ENCODE results near the gene DRAXIN. TPM values are rescaled to one million over a fixed set of nuclear protein-coding genes. Genes with fewer than 3 reads are reported as not detected.

Gene DRAXIN
- total RNA-seq, 1 experiment from 2014 or later = 0.14 TPM

- in situ Hi-C loops (cut with HindIII; ENCODE audit: low sequenced_read_pairs) = no loop called here
- no peak for DNase-seq (ENCODE audit: low spot score)
Measured at GRCh38 chr1:11746795-11747487, 55.4 kb downstream of the DRAXIN start.

GRCh38 chr1:11748294-11749202 lies 57.0 kb downstream of the DRAXIN start:
- no peak for DNase-seq (ENCODE audit: low spot score)
- in situ Hi-C loops (cut with HindIII; ENCODE audit: low sequenced_read_pairs) = no loop called here

- peak; percentile 24 for DNase-seq (ENCODE audit: low spot score)
- in situ Hi-C loops (cut with HindIII; ENCODE audit: low sequenced_read_pairs) = no loop called here
Measured at GRCh38 chr1:11749203-11749689, 57.7 kb downstream of the DRAXIN start.

GRCh38 chr1:11749996-11750395 lies 58.5 kb downstream of the DRAXIN start:
- no peak for DNase-seq (ENCODE audit: low spot score)
- in situ Hi-C loops (cut with HindIII; ENCODE audit: low sequenced_read_pairs) = no loop called here

GRCh38 chr1:11751087-11751486 lies 59.6 kb downstream of the DRAXIN start:
- in situ Hi-C loops (cut with HindIII; ENCODE audit: low sequenced_read_pairs) = no loop called here
- DNase-seq (ENCODE audit: low spot score) = no peak

- no peak for DNase-seq (ENCODE audit: low spot score)
- in situ Hi-C loops (cut with HindIII; ENCODE audit: low sequenced_read_pairs) = no loop called here
Measured at GRCh38 chr1:11752359-11753088, 61.0 kb downstream of the DRAXIN start.

GRCh38 chr1:11753555-11754208 lies 62.2 kb downstream of the DRAXIN start:
- no peak for DNase-seq (ENCODE audit: low spot score)
- in situ Hi-C loops (cut with HindIII; ENCODE audit: low sequenced_read_pairs) = no loop called here

- no peak for DNase-seq (ENCODE audit: low spot score)
- in situ Hi-C loops (cut with HindIII; ENCODE audit: low sequenced_read_pairs) = no loop called here
Measured at GRCh38 chr1:11757047-11757446, 65.5 kb downstream of the DRAXIN start.

GRCh38 chr1:11759791-11760190 lies 68.3 kb downstream of the DRAXIN start:
- no peak for DNase-seq (ENCODE audit: low spot score)
- in situ Hi-C loops (cut with HindIII; ENCODE audit: low sequenced_read_pairs) = no loop called here

GRCh38 chr1:11761285-11761684 lies 69.8 kb downstream of the DRAXIN start:
- in situ Hi-C loops (cut with HindIII; ENCODE audit: low sequenced_read_pairs) = no loop called here
- no peak for DNase-seq (ENCODE audit: low spot score)

GRCh38 chr1:11761988-11762406 lies 70.5 kb downstream of the DRAXIN start, which contains the start of gene C1orf167:
Gene C1orf167 (plus strand): TSS chr1:11762193. CDS start chr1:11764401, 2,208 bp downstream.
- in situ Hi-C loops (cut with HindIII; ENCODE audit: low sequenced_read_pairs) = no loop called here
- DNase-seq (ENCODE audit: low spot score) = no peak

GRCh38 chr1:11764115-11764514 lies 72.6 kb downstream of the DRAXIN start:
- in situ Hi-C loops (cut with HindIII; ENCODE audit: low sequenced_read_pairs) = no loop called here
- peak; percentile 21 for DNase-seq (ENCODE audit: low spot score)

GRCh38 chr1:11764519-11764918 lies 73.0 kb downstream of the DRAXIN start:
- in situ Hi-C loops (cut with HindIII; ENCODE audit: low sequenced_read_pairs) = no loop called here
- DNase-seq (ENCODE audit: low spot score) = no peak

GRCh38 chr1:11765661-11766428 lies 74.3 kb downstream of the DRAXIN start:
- no peak for DNase-seq (ENCODE audit: low spot score)
- in situ Hi-C loops (cut with HindIII; ENCODE audit: low sequenced_read_pairs) = no loop called here

- no peak for DNase-seq (ENCODE audit: low spot score)
- in situ Hi-C loops (cut with HindIII; ENCODE audit: low sequenced_read_pairs) = no loop called here
Measured at GRCh38 chr1:11766429-11766776, 74.9 kb downstream of the DRAXIN start.

GRCh38 chr1:11767922-11768704 lies 76.6 kb downstream of the DRAXIN start:
- in situ Hi-C loops (cut with HindIII; ENCODE audit: low sequenced_read_pairs) = no loop called here
- no peak for DNase-seq (ENCODE audit: low spot score)

GRCh38 chr1:11768821-11769220 lies 77.3 kb downstream of the DRAXIN start:
- DNase-seq (ENCODE audit: low spot score) = no peak

GRCh38 chr1:11769274-11769673 lies 77.8 kb downstream of the DRAXIN start:
- no peak for DNase-seq (ENCODE audit: low spot score)
- in situ Hi-C loops (cut with HindIII; ENCODE audit: low sequenced_read_pairs) = no loop called here

More at GRCh38 chr1:11768821-11769220, 77.3 kb downstream of the DRAXIN start:
- in situ Hi-C loops (cut with HindIII; ENCODE audit: low sequenced_read_pairs) = no loop called here
